ENCODE results near the gene TRPC6.

GRCh38 chr11:101552888-101553287, 30.9 kb downstream of the TRPC6 start:
- TF ChIP-seq EZH2phosphoT487 (IDR thresholded peaks at IDR 0.05; ENCODE audit: low read depth) = no peak
- TF ChIP-seq CTCF (IDR thresholded peaks at IDR 0.05; ENCODE audit: low read depth, low read length) = no peak
